DLD1 (cell line): Measurements from ENCODE around the gene IQGAP1.
"Not testable (repeated sequence)": the region's sequence is repeated elsewhere in the genome, so short reads cannot be mapped to it uniquely, and the experiment has no call there.

Experiments used
- in situ Hi-C: cut with HindIII; loops from 2 replicates; pipeline ENCODE4 v1.10.0; 2017; ENCODE audit warnings: low sequenced_read_pairs

IQGAP1 gene

GRCh38 chr15:90407336-90407735 is 19.3 kb downstream of the IQGAP1 start:
- in situ Hi-C loops: no loop called here

DNA sequence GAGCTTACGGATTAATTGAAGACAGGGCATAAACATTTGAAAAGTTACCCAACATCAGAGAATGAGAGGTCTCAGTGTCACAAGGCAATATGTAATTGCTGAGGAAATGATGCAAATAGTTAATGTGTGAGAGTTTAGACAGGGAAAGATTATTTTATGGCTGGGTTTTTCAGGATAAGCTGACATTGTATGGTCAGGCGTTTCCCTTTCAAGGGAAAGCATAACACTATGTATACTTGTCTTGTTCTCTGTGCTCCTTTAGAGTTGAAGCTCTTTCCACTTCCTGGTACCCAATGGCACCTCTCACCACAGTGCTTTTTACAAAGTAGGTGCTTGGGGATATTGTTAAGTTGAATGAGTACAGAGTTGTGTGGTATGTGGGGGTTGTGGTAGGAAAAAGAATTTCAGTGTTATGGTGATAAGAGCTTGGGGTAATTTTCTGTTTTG is 19.9 kb downstream of the IQGAP1 start:
- in situ Hi-C loops: no loop called here

GRCh38 chr15:90408657-90409056 is 20.6 kb downstream of the IQGAP1 start:
- in situ Hi-C loops: no loop called here

GRCh38 chr15:90409587-90409986 is 21.5 kb downstream of the IQGAP1 start:
- in situ Hi-C loops: not testable (repeated sequence)

DNA sequence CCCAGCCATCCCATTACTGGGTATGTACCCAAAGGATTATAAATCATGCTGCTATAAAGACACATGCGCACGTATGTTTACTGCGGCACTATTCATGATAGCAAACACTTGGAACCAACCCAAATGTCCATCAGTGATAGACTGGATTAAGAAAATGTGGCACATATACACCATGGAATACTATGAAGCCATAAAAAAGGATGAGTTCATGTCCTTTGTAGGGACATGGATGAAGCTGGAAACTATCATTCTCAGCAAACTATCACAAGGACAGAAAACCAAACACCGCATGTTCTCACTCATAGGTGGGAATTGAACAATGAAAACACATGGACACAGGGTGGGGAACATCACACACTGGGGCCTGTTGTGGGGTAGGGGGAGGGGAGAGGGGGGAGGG is 22.3 kb downstream of the IQGAP1 start:
- in situ Hi-C loops: not testable (repeated sequence)

GRCh38 chr15:90411176-90411575 is 23.1 kb downstream of the IQGAP1 start:
- in situ Hi-C loops: no loop called here

DNA sequence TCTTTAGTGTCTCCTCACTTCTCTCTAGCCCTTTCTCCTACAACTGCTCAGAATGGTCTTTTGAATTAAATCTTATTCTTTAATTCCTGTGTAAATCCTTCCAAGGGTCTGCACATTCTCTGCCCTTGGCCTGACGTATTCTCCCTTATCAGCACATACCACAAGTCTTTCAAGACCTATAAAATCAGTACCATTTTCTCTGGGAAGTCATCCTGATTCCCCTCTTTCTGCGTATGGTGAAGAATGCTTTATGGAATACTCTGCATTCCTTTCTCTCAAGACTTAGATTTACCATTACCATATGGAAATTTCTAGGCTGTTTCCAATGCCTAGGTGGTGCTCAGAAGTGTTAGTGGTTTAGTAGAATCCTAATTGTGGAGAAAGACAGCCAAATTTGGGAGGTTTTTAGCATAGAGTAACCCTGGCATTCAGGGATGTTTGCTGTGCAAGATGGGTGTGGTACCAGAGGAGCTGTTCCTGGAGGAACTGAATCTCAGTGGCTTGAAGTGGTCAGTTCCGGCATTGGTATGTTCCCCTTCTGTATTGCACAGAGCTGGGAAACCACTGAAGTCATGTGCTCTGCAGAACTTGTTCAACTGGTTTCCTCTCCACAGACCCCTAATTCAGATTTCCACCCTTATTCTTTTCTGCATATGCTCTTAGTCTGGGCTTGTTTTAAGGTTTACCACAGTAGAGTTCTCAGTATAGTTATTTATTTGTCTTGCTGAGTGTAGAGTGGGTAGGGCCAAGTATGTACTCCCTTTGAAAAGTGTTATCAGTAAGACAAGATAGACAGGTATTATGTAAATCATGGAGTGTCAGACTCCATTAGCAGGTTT is 24.5 kb downstream of the IQGAP1 start:
- in situ Hi-C loops: no loop called here

- in situ Hi-C loops: no loop called here
Measured at GRCh38 chr15:90413411-90414379, 25.7 kb downstream of the IQGAP1 start.

DNA sequence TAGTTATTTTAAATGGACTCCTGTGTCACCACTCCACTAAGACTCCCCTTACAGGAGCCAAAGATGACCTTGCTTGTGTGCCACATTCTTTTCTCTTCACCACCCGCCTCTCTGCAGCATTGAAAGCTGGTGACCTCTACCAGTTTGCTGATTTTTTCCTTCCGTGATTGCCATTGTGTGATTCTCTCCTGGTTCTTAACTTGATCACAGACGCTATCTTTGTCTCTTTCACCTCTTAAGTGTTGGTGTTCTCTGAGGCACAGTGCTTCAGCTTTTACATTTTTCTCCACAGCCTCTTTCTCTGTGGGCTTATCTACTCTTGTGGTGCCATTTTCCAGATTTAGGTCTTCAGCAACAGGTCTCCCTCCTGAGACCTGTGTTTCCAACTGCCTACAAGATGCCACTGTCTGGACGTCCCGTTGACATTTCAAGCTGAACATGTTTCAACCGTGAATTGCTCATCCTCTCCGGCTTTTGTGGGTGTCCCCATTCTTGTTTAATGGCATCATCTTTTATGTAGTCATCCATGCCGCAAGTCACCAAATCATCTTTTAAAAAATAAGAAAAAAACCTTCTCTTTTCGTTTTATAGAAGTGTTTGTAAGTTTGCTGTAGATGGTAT is 26.5 kb downstream of the IQGAP1 start:
- in situ Hi-C loops: no loop called here

- in situ Hi-C loops: not testable (repeated sequence)
Measured at GRCh38 chr15:90416052-90416451, 28.0 kb downstream of the IQGAP1 start.

- in situ Hi-C loops: no loop called here
Measured at GRCh38 chr15:90418627-90419026, 30.6 kb downstream of the IQGAP1 start.

DNA sequence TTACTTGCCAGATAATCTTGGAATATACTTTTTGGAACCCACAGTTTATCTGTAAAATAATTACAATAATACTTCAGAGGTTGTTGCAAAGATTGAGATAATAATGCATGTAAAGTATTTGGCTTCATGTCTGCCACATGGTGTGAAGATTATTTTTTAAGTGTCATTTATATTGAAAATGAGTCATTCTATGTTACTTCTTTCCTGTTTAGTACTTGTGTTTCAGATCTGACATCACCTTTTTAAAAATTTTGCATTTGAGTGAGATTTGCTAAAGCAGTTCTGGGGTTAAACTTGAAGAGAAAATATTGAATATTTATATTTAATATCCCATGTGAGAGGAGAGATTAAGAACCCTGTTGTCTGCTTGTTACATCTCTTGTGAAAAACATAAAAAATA is 31.2 kb downstream of the IQGAP1 start:
- in situ Hi-C loops: no loop called here

- in situ Hi-C loops: no loop called here
Measured at GRCh38 chr15:90419738-90420406, 31.8 kb downstream of the IQGAP1 start.

GRCh38 chr15:90420451-90420850 is 32.4 kb downstream of the IQGAP1 start:
- in situ Hi-C loops: no loop called here

DNA sequence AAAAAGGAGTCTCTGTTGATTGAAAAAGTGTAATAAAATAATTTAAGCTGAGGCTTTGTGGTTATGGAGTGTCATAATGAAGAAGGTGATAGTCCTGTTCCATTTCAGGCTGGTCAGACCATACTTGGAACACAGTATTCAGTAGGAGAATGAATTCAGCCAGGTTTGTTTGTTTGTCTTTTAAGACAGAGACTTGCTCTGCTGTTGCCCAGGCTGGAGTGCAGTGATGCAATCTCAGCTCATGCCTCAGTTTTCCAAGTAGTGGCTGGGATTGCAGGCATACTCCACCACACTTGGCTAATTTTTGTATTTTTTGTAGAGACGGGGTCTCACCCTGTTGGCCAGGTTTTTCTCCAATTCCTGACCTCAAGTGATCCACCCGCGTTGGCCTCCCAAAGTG is 33.5 kb downstream of the IQGAP1 start:
- in situ Hi-C loops: no loop called here

GRCh38 chr15:90422043-90422442 is 34.0 kb downstream of the IQGAP1 start:
- in situ Hi-C loops: no loop called here

- in situ Hi-C loops: no loop called here
Measured at GRCh38 chr15:90422936-90423335, 34.9 kb downstream of the IQGAP1 start.

DNA sequence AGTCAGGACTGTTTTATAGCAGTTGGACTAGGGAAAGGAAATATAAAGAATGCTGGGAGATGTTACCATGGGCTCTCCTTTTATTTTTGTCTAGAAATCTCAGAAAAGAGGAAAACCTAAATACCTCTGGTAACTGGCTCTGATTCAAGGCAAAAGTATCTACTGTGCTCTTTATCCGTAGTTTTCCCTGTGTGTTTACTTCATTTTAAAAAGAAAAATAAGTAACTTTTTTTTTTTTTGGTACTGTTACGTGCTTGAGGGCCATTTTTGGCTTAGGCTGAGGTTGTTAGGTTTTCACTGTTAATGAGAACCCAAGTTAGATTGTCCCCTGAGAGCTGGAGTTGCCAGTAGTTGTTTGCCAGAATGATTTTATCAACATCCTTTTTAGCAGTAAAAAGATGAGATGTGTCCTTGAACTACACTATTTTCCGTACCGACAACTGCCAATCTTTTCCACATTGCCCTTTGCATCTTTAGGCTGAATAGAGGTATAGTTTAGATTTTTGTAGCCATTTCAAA is 35.8 kb downstream of the IQGAP1 start:
- in situ Hi-C loops: no loop called here

- in situ Hi-C loops: no loop called here
Measured at GRCh38 chr15:90425726-90426346, 37.8 kb downstream of the IQGAP1 start.

GRCh38 chr15:90427185-90427584 is 39.1 kb downstream of the IQGAP1 start:
- in situ Hi-C loops: no loop called here
